ENCODE data around the gene ZNF275. TPM values are rescaled to one million over a fixed set of nuclear protein-coding genes. Genes with fewer than 3 reads are reported as not detected.

Gene ZNF275
- total RNA-seq, 2 experiments from 2014 or later: 19.6 to 20.2 TPM

DNA sequence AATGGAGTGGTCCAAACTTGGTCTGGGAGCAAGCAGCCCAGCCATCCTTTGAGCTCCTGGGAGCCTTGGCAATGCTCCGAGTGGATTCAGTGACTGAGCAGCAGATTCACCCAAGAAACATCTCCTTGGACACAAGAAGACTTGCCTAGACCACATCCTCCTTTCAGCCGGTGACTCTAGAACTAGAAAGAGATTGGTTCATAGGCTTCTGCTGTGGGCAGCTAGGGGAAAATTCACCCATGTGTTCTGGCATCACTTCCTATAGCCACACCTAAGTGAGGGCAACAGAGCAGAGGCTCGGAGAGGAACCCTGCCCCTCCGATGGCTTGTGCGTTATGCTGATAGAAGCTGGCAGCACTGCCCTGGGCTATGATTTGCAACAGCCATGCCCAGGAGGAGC is 16.0 kb downstream of the ZNF275 start:
- CTCF ChIA-PET (ENCODE audit: unreplicated experiment): no interaction called here
- no peaks in the 10 kb centered on the region for H3K79me2 ChIP-seq (ENCODE audit: insufficient read depth, low read depth, low read length)
- H4K20me1 ChIP-seq (ENCODE audit: insufficient read depth, low read length): no peaks in the 10 kb centered on the region
- no peak overlapping the region for H3K4me2 ChIP-seq (ENCODE audit: low read length)
- H3K4me1 ChIP-seq (ENCODE audit: insufficient read depth, low read length, poor library complexity, severe bottlenecking): peaks cover 44% of the 10 kb centered on the region
- H3K36me3 ChIP-seq (ENCODE audit: insufficient read depth, low read length): no peaks in the 10 kb centered on the region; the same call in 1 of the 2 replicates
- no peak overlapping the region for H2AFZ ChIP-seq (ENCODE audit: low read length)
- no peaks in the 10 kb centered on the region for H3K9me2 ChIP-seq (ENCODE audit: insufficient read depth, low read length)
- H3K27ac ChIP-seq (ENCODE audit: low read depth, low read length, poor library complexity, severe bottlenecking): no peak overlapping the region
- BruUV-seq (replicated peaks): no TSS peak
- POLR2A ChIA-PET: no interaction called here
- TF ChIP-seq, protein P1, sequence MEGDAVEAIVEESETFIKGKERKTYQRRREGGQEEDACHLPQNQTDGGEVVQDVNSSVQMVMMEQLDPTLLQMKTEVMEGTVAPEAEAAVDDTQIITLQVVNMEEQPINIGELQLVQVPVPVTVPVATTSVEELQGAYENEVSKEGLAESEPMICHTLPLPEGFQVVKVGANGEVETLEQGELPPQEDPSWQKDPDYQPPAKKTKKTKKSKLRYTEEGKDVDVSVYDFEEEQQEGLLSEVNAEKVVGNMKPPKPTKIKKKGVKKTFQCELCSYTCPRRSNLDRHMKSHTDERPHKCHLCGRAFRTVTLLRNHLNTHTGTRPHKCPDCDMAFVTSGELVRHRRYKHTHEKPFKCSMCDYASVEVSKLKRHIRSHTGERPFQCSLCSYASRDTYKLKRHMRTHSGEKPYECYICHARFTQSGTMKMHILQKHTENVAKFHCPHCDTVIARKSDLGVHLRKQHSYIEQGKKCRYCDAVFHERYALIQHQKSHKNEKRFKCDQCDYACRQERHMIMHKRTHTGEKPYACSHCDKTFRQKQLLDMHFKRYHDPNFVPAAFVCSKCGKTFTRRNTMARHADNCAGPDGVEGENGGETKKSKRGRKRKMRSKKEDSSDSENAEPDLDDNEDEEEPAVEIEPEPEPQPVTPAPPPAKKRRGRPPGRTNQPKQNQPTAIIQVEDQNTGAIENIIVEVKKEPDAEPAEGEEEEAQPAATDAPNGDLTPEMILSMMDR (conservative IDR thresholded peaks at IDR 0.05; ENCODE audit: low read length): no peak
- no peak for TF ChIP-seq EZH2phosphoT487 (IDR thresholded peaks at IDR 0.05; ENCODE audit: borderline replicate concordance, low read depth, low read length)
- intact Hi-C loops (cut with micrococcal nuclease; ENCODE audit: unreplicated experiment): no loop called here
- H3K9me3 ChIP-seq (ENCODE audit: low read length): no peaks in the 10 kb centered on the region
- DNase-seq (ENCODE audit: low spot score): no peak
- no peak overlapping the region for H3K4me3 ChIP-seq (ENCODE audit: low read depth, low read length, poor library complexity, severe bottlenecking)

DNA sequence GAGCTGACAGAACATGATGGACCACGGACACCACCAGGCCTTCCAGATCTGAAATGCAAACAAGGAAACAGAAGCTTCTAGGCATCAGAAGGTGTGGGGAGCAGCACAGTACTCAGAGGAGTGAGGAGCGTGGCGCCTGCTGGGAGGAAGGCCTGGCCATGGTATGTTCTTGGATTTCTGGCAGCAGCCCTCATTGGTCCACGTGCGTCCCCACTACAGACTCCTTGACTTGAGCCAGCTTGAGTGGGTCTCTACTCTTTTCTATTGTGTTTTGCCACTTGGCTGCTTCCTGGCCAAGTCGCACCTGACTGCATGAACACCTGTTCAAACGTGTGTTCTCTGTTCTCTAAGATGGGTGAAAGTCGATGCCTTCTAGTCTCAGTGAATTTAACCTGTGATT is 18.0 kb downstream of the ZNF275 start:
- H3K36me3 ChIP-seq (ENCODE audit: insufficient read depth, low read length): no peaks in the 10 kb centered on the region; the same call in 1 of the 2 replicates
- no peak overlapping the region for H3K4me3 ChIP-seq (ENCODE audit: low read depth, low read length, poor library complexity, severe bottlenecking)
- ChIA-PET CTCF (ENCODE audit: unreplicated experiment) (no interaction called here), POLR2A (interaction anchor here (0.7 to 1.7 kb wide), 2 partner anchors 14 kb away, joined by 4 read pairs; no protein-coding TSS in a partner anchor)
- intact Hi-C loops (cut with micrococcal nuclease; ENCODE audit: unreplicated experiment): no loop called here
- DNase-seq (ENCODE audit: low spot score): peak; percentile 75
- H4K20me1 ChIP-seq (ENCODE audit: insufficient read depth, low read length): no peaks in the 10 kb centered on the region
- peak overlapping the region; percentile 91 for H3K27ac ChIP-seq (ENCODE audit: low read depth, low read length, poor library complexity, severe bottlenecking)
- no peaks in the 10 kb centered on the region for H3K9me2 ChIP-seq (ENCODE audit: insufficient read depth, low read length)
- no peaks in the 10 kb centered on the region for H3K9me3 ChIP-seq (ENCODE audit: low read length)
- BruUV-seq (replicated peaks): no TSS peak
- no peak for TF ChIP-seq EZH2phosphoT487 (IDR thresholded peaks at IDR 0.05; ENCODE audit: borderline replicate concordance, low read depth, low read length)
- TF ChIP-seq, protein P1 (conservative IDR thresholded peaks at IDR 0.05; ENCODE audit: low read length): no peak
- peaks cover 45% of the 10 kb centered on the region for H3K4me1 ChIP-seq (ENCODE audit: insufficient read depth, low read length, poor library complexity, severe bottlenecking)
- H2AFZ ChIP-seq (ENCODE audit: low read length): no peak overlapping the region
- no peaks in the 10 kb centered on the region for H3K79me2 ChIP-seq (ENCODE audit: insufficient read depth, low read depth, low read length)
- H3K4me2 ChIP-seq (ENCODE audit: low read length): peak overlapping the region; percentile 52

DNA sequence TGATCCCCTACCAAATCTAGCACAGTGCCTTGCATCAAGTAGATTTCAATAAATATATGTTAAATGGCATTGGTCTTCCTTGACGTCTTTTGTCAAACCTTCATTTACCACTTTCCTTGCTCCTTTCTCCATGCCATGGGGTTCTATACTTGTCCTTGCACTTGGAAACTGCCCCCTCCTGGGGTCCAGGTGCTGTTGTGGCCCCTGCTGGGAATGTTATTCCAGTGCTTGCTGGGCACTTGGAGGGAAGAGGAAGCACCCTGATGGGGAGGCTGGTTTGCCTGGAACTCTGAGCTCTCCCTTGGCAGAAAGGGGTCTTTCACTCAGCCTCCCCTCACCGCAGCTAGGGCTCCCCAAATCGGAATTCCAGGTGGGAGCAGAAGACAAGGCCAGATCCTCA is 18.9 kb downstream of the ZNF275 start:
- DNase-seq (ENCODE audit: low spot score): no peak
- Histone ChIP-seq H4K20me1 (ENCODE audit: insufficient read depth, low read length) (no peaks in the 10 kb centered on the region), H3K9me3 (ENCODE audit: low read length) (no peaks in the 10 kb centered on the region), H3K4me1 (ENCODE audit: insufficient read depth, low read length, poor library complexity, severe bottlenecking) (peaks cover 45% of the 10 kb centered on the region), H3K36me3 (ENCODE audit: insufficient read depth, low read length) (no peaks in the 10 kb centered on the region; the same call in 1 of the 2 replicates), H3K79me2 (ENCODE audit: insufficient read depth, low read depth, low read length) (no peaks in the 10 kb centered on the region), H3K4me3 (ENCODE audit: low read depth, low read length, poor library complexity, severe bottlenecking) (peak overlapping the region; percentile 34), H2AFZ (ENCODE audit: low read length) (no peak overlapping the region), H3K9me2 (ENCODE audit: insufficient read depth, low read length) (no peaks in the 10 kb centered on the region), H3K27ac (ENCODE audit: low read depth, low read length, poor library complexity, severe bottlenecking) (peak overlapping the region; percentile 91), H3K4me2 (ENCODE audit: low read length) (peak overlapping the region; percentile 52)
- intact Hi-C loops (cut with micrococcal nuclease; ENCODE audit: unreplicated experiment): no loop called here
- POLR2A ChIA-PET: interaction anchor here (0.6 to 1.7 kb wide), 3 partner anchors 13 to 36 kb away, joined by 3 to 4 read pairs (median 4); no protein-coding TSS in a partner anchor
- BruUV-seq (replicated peaks): no TSS peak
- no peak for TF ChIP-seq EZH2phosphoT487 (IDR thresholded peaks at IDR 0.05; ENCODE audit: borderline replicate concordance, low read depth, low read length)
- TF ChIP-seq, protein P1 (conservative IDR thresholded peaks at IDR 0.05; ENCODE audit: low read length): no peak
- CTCF ChIA-PET (ENCODE audit: unreplicated experiment): interaction anchor here (0.5 kb wide), 1 partner anchor 186 kb away, joined by 9 read pairs; no protein-coding TSS in a partner anchor
